Loucy (cell line): ENCODE measurements around the gene ARID1B.

Experiments used
- H2AFZ ChIP-seq: fragments of 200-600 bp; sonication (generic); 2 replicates; pipeline ENCODE4 v1.6.0; 2016; ENCODE audit warnings: antibody characterized with exemption, mild to moderate bottlenecking, low read length, moderate library complexity
- H3F3A ChIP-seq: fragments of 200-600 bp; 2 replicates; pipeline ENCODE4 v1.6.0; 2016; ENCODE audit warnings: antibody characterized with exemption, low read depth, mild to moderate bottlenecking
- H3K27me3 ChIP-seq: fragments of 200-600 bp; sonication (generic); 2 replicates; pipeline ENCODE4 v1.6.1; 2014; ENCODE audit warnings: low read length, mild to moderate bottlenecking; ENCODE audit not compliant: insufficient read depth, poor library complexity, severe bottlenecking
- H3K36me3 ChIP-seq: fragments of 200-600 bp; sonication (generic); 2 replicates; pipeline ENCODE4 v1.6.1; 2016; ENCODE audit warnings: low read length; ENCODE audit not compliant: insufficient read depth
- H3K4me1 ChIP-seq: fragments of 200-600 bp; sonication (generic); 2 replicates; pipeline ENCODE4 v1.5.1; 2014; ENCODE audit warnings: low read length, mild to moderate bottlenecking; ENCODE audit not compliant: insufficient read depth, poor library complexity, severe bottlenecking
- H3K4me2 ChIP-seq: fragments of 200-600 bp; sonication (generic); 2 replicates; pipeline ENCODE4 v1.6.0; 2014; ENCODE audit warnings: antibody characterized with exemption, low read length, low read depth, mild to moderate bottlenecking; ENCODE audit not compliant: poor library complexity, severe bottlenecking
- H3K4me3 ChIP-seq: fragments of 200-600 bp; sonication (generic); 2 replicates; pipeline ENCODE4 v1.5.1; 2014; ENCODE audit warnings: low read length, mild to moderate bottlenecking, mixed read lengths; ENCODE audit not compliant: poor library complexity, severe bottlenecking
- H3K79me2 ChIP-seq: fragments of 200-600 bp; sonication (generic); 2 replicates; pipeline ENCODE4 v1.6.1; 2014; ENCODE audit warnings: low read length; ENCODE audit not compliant: insufficient read depth
- H3K9ac ChIP-seq: fragments of 200-600 bp; sonication (generic); 2 replicates; pipeline ENCODE4 v1.6.0; 2014; ENCODE audit warnings: mild to moderate bottlenecking, low read depth, low read length, moderate library complexity; ENCODE audit not compliant: poor library complexity, severe bottlenecking
- H3K9me2 ChIP-seq: fragments of 200-600 bp; sonication (generic); replicated peaks from 2 replicates; pipeline ENCODE4 v1.6.1; 2016; ENCODE audit warnings: low read depth, low read length, mixed read lengths
- H3K9me3 ChIP-seq: fragments of 200-600 bp; sonication (generic); 2 replicates; pipeline ENCODE4 v1.6.1; 2014; ENCODE audit warnings: mild to moderate bottlenecking, antibody characterized with exemption, low read length, low read depth; ENCODE audit not compliant: insufficient read depth
- H4K20me1 ChIP-seq: fragments of 200-600 bp; sonication (generic); 2 replicates; pipeline ENCODE4 v1.6.0; 2014; ENCODE audit warnings: antibody characterized with exemption, low read length, mild to moderate bottlenecking; ENCODE audit not compliant: insufficient read depth, poor library complexity, severe bottlenecking
- EZH2phosphoT487 ChIP-seq: fragments of 200-600 bp; IDR thresholded peaks from 2 replicates; pipeline ENCODE4 v1.6.1; 2018; ENCODE audit warnings: antibody characterized with exemption, mild to moderate bottlenecking, moderate library complexity, borderline replicate concordance
- TF ChIP-seq, protein P1 (sequence below): fragments of 200-600 bp; sonication (generic); conservative IDR thresholded peaks from 2 replicates; pipeline ENCODE4 v1.5.1; 2014; ENCODE audit warnings: mild to moderate bottlenecking, antibody characterized with exemption, low read length

The ARID1B gene

GRCh38 chr6:156993713-156994112, 216.5 kb downstream of the ARID1B start:
- H3K4me2 ChIP-seq: no peak overlapping the region
- TF ChIP-seq, protein P1, sequence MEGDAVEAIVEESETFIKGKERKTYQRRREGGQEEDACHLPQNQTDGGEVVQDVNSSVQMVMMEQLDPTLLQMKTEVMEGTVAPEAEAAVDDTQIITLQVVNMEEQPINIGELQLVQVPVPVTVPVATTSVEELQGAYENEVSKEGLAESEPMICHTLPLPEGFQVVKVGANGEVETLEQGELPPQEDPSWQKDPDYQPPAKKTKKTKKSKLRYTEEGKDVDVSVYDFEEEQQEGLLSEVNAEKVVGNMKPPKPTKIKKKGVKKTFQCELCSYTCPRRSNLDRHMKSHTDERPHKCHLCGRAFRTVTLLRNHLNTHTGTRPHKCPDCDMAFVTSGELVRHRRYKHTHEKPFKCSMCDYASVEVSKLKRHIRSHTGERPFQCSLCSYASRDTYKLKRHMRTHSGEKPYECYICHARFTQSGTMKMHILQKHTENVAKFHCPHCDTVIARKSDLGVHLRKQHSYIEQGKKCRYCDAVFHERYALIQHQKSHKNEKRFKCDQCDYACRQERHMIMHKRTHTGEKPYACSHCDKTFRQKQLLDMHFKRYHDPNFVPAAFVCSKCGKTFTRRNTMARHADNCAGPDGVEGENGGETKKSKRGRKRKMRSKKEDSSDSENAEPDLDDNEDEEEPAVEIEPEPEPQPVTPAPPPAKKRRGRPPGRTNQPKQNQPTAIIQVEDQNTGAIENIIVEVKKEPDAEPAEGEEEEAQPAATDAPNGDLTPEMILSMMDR: no peak
- TF ChIP-seq EZH2phosphoT487: no peak
- H3K36me3 ChIP-seq: no peaks in the 10 kb centered on the region; the same call in 1 of the 2 replicates
- H3K9ac ChIP-seq: no peak overlapping the region
- no peak overlapping the region for H3K4me3 ChIP-seq
- peaks cover 5% of the 10 kb centered on the region for H3K4me1 ChIP-seq
- H3F3A ChIP-seq: no peaks in the 10 kb centered on the region
- H3K9me3 ChIP-seq: no peaks in the 10 kb centered on the region
- H2AFZ ChIP-seq: no peak overlapping the region
- H3K9me2 ChIP-seq: no peaks in the 10 kb centered on the region
- peaks cover 98% of the 10 kb centered on the region for H3K79me2 ChIP-seq
- H4K20me1 ChIP-seq: peaks cover 66% of the 10 kb centered on the region
- no peaks in the 10 kb centered on the region for H3K27me3 ChIP-seq

DNA sequence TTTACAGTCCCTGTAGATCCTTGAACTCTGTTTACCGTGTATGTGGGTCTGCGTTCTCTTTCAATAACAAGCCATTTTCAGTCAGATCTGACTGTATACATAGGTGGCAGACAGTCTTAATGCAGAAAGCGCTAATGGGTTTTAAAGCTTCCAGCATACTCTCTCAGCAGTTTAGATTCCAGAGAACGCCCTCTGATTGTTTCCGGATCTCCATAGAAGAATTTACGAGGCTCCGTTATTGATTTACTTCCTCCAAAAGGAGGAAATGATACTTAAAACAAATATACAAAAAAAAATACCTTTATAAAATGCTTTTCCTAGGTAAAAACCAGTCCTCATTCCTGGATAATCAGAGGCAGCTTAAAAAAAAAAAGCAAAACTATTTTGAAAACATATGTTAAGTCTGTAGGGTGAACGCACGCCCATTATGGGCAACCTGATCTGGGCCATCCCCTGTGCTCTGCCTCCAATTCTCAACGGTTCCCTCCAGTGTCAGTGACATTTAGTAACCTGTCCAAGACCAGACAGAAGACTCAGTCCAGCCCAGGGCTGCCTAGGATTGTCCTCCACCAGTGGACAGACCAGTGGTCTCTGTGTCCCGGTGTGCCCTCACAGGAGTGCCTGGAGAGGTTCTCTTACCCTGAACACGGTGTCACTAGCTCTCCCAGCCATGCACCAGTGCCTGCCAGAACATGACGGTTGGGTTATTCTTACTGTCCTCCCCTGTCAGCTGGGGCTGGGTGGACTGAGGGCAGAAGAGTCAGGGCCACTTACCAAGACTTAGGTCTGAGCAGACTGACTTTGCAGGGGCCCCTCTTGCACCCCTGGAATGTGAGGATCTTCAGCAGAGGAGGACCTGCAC, 217.3 kb downstream of the ARID1B start:
- H3K9me2 ChIP-seq: no peaks in the 10 kb centered on the region
- H2AFZ ChIP-seq: no peak overlapping the region
- H3K36me3 ChIP-seq: no peaks in the 10 kb centered on the region; the same call in 1 of the 2 replicates
- peaks cover 98% of the 10 kb centered on the region for H3K79me2 ChIP-seq
- H3K9me3 ChIP-seq: no peaks in the 10 kb centered on the region
- no peak overlapping the region for H3K9ac ChIP-seq
- H3K4me2 ChIP-seq: no peak overlapping the region
- no peaks in the 10 kb centered on the region for H3F3A ChIP-seq
- no peak overlapping the region for H3K4me3 ChIP-seq
- TF ChIP-seq, protein P1: no peak
- no peak for TF ChIP-seq EZH2phosphoT487
- no peaks in the 10 kb centered on the region for H3K27me3 ChIP-seq
- H4K20me1 ChIP-seq: peaks cover 67% of the 10 kb centered on the region
- peaks cover 4% of the 10 kb centered on the region for H3K4me1 ChIP-seq

GRCh38 chr6:156995502-156995901, 218.3 kb downstream of the ARID1B start:
- no peaks in the 10 kb centered on the region for H3K27me3 ChIP-seq
- TF ChIP-seq, protein P1: no peak
- no peak for TF ChIP-seq EZH2phosphoT487
- H3K9ac ChIP-seq: no peak overlapping the region
- H3F3A ChIP-seq: no peaks in the 10 kb centered on the region
- H3K9me2 ChIP-seq: no peaks in the 10 kb centered on the region
- H3K79me2 ChIP-seq: peaks cover 98% of the 10 kb centered on the region
- H3K4me3 ChIP-seq: no peak overlapping the region
- peaks cover 61% of the 10 kb centered on the region for H4K20me1 ChIP-seq
- no peaks in the 10 kb centered on the region for H3K9me3 ChIP-seq
- no peak overlapping the region for H2AFZ ChIP-seq
- no peak overlapping the region for H3K4me2 ChIP-seq
- H3K4me1 ChIP-seq: peaks cover 4% of the 10 kb centered on the region
- H3K36me3 ChIP-seq: no peaks in the 10 kb centered on the region; the same call in 1 of the 2 replicates
